KOPT-K1 (cell line): ENCODE results near the gene RAB26.
"Not testable (repeated sequence)": the region's sequence is repeated elsewhere in the genome, so short reads cannot be mapped to it uniquely, and the experiment has no call there.

Experiments
- H3K27ac ChIP-seq: fragments of 200-600 bp; sonication (generic); 2 replicates; pipeline ENCODE4 v1.5.1; 2016; ENCODE audit warnings: antibody characterized with exemption, mild to moderate bottlenecking, low read depth, low read length; ENCODE audit not compliant: poor library complexity, severe bottlenecking
- H3K36me3 ChIP-seq: fragments of 200-600 bp; sonication (generic); 2 replicates; pipeline ENCODE4 v1.5.1; 2017; ENCODE audit warnings: antibody characterized with exemption, mild to moderate bottlenecking, low read length, moderate library complexity; ENCODE audit not compliant: insufficient read depth
- H3K9me3 ChIP-seq: fragments of 200-600 bp; sonication (generic); 2 replicates; pipeline ENCODE4 v1.5.1; 2017; ENCODE audit warnings: antibody characterized with exemption, low read length, mild to moderate bottlenecking; ENCODE audit not compliant: insufficient read depth, poor library complexity, severe bottlenecking

The RAB26 gene

GRCh38 chr16:2197765-2198164, 49.3 kb downstream of the RAB26 start:
- peaks cover 4% of the 10 kb centered on the region for H3K9me3 ChIP-seq
- no peak overlapping the region for H3K27ac ChIP-seq
- no peaks in the 10 kb centered on the region for H3K36me3 ChIP-seq

GRCh38 chr16:2198283-2198682, 49.9 kb downstream of the RAB26 start:
- Histone ChIP-seq H3K36me3 (no peaks in the 10 kb centered on the region), H3K27ac (no peak overlapping the region), H3K9me3 (peaks cover 4% of the 10 kb centered on the region)

GRCh38 chr16:2199095-2199494, 50.7 kb downstream of the RAB26 start:
- Histone ChIP-seq H3K9me3 (peaks cover 4% of the 10 kb centered on the region), H3K36me3 (no peaks in the 10 kb centered on the region), H3K27ac (no peak overlapping the region)

- H3K36me3 ChIP-seq: no peaks in the 10 kb centered on the region
- H3K27ac ChIP-seq: no peak overlapping the region
- H3K9me3 ChIP-seq: peaks cover 4% of the 10 kb centered on the region
Measured at GRCh38 chr16:2199621-2200139, 51.3 kb downstream of the RAB26 start.

GRCh38 chr16:2200313-2200712, 51.9 kb downstream of the RAB26 start:
- Histone ChIP-seq H3K27ac (no peak overlapping the region), H3K9me3 (peaks cover 4% of the 10 kb centered on the region), H3K36me3 (no peaks in the 10 kb centered on the region)

GRCh38 chr16:2203119-2203688, 54.8 kb downstream of the RAB26 start:
- H3K27ac ChIP-seq, H3K9me3 ChIP-seq: not testable (repeated sequence)

More at GRCh38 chr16:2203119-2203688, 54.8 kb downstream of the RAB26 start:
- peaks cover 16% of the 10 kb centered on the region; the same call in 1 of the 2 replicates for H3K36me3 ChIP-seq
